DMS53 treated with DMSO at 0.1 percent for 48 hours (cell line): ENCODE measurements around the gene GOLPH3.
A peak's percentile ranks its signal among the peaks of the same experiment; 100 is the strongest.
"Not testable (repeated sequence)": the region's sequence is repeated elsewhere in the genome, so short reads cannot be mapped to it uniquely, and the experiment has no call there.

ENCODE experiments used
- DNase-seq: peaks from one replicate; lab custom pipeline; 2025; ENCODE audit not compliant: unreplicated experiment; lab: John Stamatoyannopoulos, UW

GOLPH3 gene

GRCh38 chr5:32100691-32101302 lies 73.3 kb downstream of the GOLPH3 start:
- DNase-seq, result no peak

GRCh38 chr5:32100230-32100629 lies 73.9 kb downstream of the GOLPH3 start:
- no peak for DNase-seq

GRCh38 chr5:32099486-32100035 lies 74.6 kb downstream of the GOLPH3 start:
- DNase-seq, result no peak

DNA sequence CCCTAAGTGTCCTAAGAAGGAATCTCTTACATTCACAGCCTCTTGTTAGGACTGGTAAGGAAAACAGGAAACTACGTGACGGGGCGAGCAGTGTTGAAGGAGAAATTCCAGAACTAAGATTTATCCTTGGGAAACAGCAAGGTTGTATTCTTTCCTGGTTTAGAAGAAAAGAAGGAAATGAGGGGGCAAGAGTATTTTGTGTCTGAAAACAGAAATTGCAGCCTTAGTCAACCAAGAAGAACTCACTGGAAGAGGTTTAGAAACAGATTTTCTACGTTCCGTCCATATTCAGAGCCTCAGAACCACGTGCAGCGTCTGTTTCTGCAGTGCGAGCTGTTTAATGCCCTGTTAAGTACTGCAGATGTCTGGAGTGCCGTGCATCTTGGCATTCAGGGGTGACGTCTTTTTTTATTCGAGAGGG lies 75.2 kb downstream of the GOLPH3 start:
- no peak for DNase-seq

- no peak for DNase-seq
Observed at GRCh38 chr5:32098291-32098690, 75.8 kb downstream of the GOLPH3 start.

- DNase-seq, result no peak
Observed at GRCh38 chr5:32096891-32097595, 77.1 kb downstream of the GOLPH3 start.

DNA sequence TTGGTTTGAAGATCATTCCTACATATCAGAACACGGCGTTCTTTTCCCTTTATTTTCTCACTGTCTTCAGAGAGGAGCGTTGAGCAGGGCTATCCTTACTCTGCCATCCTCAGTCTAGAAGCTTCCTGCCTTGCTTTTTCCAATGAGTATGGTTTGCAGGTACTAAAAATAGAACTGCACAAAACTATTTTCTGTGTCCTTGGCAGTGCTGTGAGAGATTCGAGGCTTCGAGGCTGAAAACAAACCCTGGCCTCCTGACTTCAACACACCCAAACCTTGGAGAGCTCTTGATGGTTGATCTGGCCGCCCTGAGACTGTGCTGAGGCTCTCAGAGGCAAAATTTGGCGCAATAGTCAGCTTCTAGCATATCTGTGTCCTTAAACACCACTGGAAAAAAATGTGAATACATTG lies 78.9 kb downstream of the GOLPH3 start:
- DNase-seq, result no peak

DNA sequence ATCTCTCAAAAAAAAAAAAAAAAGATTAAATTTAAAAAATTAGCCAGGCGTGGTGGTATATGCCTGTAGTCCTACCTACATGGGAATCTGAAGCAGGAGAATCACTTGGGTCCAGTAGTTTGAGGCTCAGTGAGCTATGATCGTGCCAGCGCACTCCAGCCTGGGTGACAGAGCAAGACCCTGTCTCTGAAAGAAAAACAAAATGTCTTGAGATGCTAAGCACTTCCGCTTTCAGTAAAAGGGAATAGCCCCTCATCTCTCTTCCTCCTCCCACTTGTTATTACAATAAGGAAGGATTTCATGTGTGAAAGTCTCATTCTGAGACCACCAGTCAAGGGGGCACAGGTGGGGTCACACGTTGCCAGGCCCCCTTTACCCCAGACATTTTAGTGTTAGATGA lies 79.4 kb downstream of the GOLPH3 start:
- DNase-seq, result no peak

DNA sequence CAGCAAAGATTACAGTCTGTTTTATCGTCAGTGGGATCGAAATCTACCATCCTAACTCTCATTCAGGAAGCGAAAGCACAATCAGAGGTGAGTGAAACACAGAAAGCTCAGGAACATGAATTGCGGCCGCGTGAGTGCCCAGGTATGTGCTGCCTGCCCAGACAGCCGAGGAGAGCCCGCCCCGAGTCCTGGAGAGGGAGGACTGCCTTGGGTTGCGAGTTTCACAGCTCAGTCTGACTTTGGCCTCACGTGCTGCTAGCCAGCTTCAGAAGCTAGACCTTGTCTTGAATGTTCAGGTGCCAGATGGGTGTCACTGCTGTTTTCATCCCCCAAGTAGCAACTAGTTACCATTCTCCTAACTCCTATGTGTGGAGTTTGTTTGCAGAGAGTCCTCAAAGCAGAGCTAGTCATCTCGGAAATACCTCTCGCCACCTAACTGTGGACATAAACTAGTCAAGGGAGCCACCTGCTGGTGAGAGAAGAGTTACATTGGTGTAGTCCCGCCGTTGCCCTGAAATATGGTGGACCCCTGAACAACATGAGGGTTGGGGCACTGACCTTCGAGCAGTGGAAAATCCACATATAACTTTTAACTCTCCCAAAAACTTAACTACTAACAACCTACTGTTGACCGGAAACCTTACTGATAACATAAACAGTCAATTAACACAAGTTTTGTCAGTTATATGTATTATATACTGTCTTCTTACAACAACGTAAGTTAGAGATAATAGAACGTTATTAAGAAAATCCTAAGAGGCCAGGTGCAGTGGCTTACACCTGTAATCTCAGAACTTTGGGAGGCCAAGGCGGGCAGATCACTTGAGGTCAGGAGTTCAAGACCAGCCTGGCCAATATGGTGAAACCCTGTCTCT lies 80.9 kb downstream of the GOLPH3 start:
- peak; percentile 9 for DNase-seq

- DNase-seq, result no peak
Observed at GRCh38 chr5:32090755-32091128, 83.4 kb downstream of the GOLPH3 start.

GRCh38 chr5:32090026-32090754 lies 83.9 kb downstream of the GOLPH3 start:
- no peak for DNase-seq

- no peak for DNase-seq
Observed at GRCh38 chr5:32089146-32090000, 84.7 kb downstream of the GOLPH3 start.

DNA sequence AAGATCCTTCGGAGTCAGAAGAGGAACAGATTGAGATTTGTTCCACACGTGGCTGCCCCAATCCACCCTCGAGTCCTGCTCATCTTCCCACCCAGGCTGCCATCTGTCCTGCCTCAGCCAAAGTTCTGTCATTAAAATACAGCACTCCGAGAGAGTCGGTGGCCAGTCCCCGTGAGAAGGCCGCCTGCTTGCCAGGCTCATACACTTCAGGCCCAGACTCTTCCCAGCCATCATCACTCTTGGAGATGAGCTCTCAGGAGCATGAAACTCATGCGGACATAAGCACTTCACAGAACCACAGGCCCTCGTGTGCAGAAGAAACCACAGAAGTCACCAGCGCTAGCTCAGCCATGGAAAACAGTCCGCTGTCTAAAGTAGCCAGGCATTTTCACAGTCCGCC lies 85.9 kb downstream of the GOLPH3 start:
- no peak for DNase-seq

DNA sequence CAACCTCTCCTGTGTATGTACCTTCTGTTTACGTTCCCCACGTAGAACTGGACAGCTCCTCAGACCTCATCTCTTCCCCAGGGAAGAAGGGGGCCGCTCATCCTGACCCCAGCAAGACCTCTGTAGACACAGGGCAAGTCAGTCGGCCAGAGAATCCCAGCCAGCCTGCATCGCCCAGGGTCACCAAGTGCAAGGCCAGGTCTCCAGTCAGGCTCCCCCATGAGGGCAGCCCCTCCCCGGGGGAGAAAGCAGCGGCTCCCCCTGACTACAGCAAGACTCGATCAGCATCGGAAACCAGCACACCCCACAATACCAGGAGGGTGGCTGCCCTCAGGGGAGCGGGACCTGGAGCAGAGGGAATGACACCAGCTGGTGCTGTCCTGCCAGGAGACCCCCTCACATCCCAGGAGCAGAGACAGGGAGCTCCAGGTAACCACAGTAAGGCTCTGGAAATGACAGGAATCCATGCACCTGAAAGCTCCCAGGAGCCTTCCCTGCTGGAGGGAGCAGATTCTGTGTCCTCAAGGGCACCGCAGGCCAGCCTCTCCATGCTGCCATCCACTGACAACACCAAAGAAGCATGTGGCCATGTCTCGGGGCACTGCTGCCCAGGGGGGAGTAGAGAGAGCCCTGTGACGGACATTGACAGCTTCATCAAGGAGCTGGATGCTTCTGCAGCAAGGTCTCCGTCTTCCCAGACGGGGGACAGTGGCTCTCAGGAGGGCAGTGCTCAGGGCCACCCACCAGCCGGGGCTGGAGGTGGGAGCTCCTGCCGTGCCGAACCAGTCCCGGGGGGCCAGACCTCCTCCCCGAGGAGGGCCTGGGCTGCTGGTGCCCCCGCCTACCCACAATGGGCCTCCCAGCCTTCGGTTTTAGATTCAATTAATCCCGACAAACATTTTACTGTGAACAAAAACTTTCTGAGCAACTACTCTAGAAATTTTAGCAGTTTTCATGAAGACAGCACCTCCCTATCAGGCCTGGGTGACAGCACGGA lies 86.7 kb downstream of the GOLPH3 start:
- DNase-seq, result no peak

GRCh38 chr5:32083981-32084430 lies 90.1 kb downstream of the GOLPH3 start:
- DNase-seq, result no peak

GRCh38 chr5:32082701-32083100 lies 91.4 kb downstream of the GOLPH3 start:
- DNase-seq, result no peak

GRCh38 chr5:32080565-32080964 lies 93.6 kb downstream of the GOLPH3 start:
- DNase-seq, result not testable (repeated sequence)

DNA sequence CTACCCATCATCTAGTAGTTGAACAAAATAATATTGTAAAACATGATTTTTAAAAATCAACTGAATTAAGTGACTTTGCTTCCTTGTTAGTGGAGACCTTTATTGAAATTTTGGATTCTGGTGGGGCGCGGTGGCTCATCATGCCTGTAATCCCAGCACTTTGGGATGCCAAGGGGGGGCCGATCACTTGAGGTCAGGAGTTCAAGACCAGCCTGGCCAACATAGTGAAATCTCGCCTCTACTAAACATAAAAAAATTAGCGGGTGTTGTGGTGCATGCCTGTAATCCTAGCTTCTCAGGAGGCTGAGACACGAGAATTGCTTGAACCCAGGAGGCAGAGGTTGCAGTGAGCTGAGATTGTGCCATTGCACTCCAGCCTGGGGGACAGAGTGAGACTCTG lies 95.3 kb downstream of the GOLPH3 start:
- not testable (repeated sequence) for DNase-seq
